ENCODE results near the gene STAB1.

DNA sequence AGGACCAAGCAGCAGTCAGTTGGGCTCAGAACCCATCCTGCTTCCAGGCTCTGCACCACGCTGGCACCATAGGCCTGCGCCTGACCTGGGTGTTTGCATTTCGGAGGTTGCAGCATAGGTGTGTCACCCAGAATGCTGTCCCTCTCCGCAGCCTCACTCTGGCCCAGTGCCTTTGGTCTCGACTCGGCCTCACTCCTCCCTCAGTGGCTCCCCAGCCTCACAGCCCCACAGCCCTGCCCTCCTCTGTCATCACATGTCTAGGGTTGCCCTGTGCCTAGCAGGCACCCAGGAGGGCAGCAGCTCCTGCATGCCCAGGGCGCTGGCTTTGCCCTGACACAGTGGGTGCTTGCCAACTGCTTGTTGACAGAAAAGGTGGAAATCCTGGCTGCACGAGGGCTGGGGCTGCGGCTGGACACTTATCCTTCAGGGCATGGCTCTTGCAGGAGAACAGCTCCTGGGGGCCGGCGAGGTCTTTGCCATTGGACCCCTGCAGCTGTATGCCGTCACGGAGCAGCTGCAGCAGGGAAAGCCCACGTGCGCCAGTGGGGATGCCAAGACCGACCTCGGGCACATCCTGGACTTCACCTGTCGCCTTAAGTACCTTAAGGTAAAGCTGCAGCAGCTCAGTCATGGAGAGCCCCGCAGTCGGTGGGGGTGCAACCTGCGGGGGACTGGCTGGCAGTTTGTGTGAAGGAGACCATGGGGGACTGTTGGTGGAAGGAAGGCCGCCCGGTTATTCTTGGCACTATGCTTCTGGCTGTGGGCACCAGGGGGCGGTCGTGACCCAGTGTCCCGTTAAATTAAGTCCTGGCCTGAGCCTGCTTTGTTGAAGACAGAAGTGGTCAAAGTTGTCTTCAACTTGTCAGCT, 23.5 kb upstream of the STAB1 start:
- TF ChIP-seq, protein P1, sequence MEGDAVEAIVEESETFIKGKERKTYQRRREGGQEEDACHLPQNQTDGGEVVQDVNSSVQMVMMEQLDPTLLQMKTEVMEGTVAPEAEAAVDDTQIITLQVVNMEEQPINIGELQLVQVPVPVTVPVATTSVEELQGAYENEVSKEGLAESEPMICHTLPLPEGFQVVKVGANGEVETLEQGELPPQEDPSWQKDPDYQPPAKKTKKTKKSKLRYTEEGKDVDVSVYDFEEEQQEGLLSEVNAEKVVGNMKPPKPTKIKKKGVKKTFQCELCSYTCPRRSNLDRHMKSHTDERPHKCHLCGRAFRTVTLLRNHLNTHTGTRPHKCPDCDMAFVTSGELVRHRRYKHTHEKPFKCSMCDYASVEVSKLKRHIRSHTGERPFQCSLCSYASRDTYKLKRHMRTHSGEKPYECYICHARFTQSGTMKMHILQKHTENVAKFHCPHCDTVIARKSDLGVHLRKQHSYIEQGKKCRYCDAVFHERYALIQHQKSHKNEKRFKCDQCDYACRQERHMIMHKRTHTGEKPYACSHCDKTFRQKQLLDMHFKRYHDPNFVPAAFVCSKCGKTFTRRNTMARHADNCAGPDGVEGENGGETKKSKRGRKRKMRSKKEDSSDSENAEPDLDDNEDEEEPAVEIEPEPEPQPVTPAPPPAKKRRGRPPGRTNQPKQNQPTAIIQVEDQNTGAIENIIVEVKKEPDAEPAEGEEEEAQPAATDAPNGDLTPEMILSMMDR (IDR thresholded peaks at IDR 0.05; ENCODE audit: insufficient read depth, low read length): peak; percentile 79
- TF ChIP-seq POLR2AphosphoS5 (IDR thresholded peaks at IDR 0.05; ENCODE audit: low read depth): no peak
- no peak for TF ChIP-seq GABPA (IDR thresholded peaks at IDR 0.05; ENCODE audit: low read depth)

All from HL-60 (cell line).